GM19395 (cell line): Measurements from ENCODE around the gene OR6M1.

Experiments used
- ATAC-seq: cut with Tn5 transposase; IDR thresholded peaks from one replicate; pipeline ENCODE4 v1.9.1; 2021; ENCODE audit warnings: mild to moderate bottlenecking, moderate library complexity; ENCODE audit not compliant: unreplicated experiment

Gene OR6M1

GRCh38 chr11:123806249-123806648 is at the start of gene OR6M1:
TSS of gene OR6M1 (minus strand) at chr11:123806349. CDS start at chr11:123806349, 0 bp downstream.
- no peak for ATAC-seq

- ATAC-seq: no peak
Observed at GRCh38 chr11:123853038-123853437, 46.9 kb upstream of the OR6M1 start.

- ATAC-seq: no peak
Observed at GRCh38 chr11:123852321-123852720, 46.2 kb upstream of the OR6M1 start.

- no peak for ATAC-seq
Observed at GRCh38 chr11:123851110-123851509, 45.0 kb upstream of the OR6M1 start.

GRCh38 chr11:123841174-123841573 is 35.0 kb upstream of the OR6M1 start:
- no peak for ATAC-seq

- ATAC-seq: no peak
Observed at GRCh38 chr11:123839131-123839530, 33.0 kb upstream of the OR6M1 start.

GRCh38 chr11:123838659-123839058 is 32.5 kb upstream of the OR6M1 start:
- no peak for ATAC-seq

- ATAC-seq: no peak
Observed at GRCh38 chr11:123838199-123838598, 32.0 kb upstream of the OR6M1 start.

GRCh38 chr11:123833095-123833494 is 26.9 kb upstream of the OR6M1 start:
- ATAC-seq: no peak

GRCh38 chr11:123829745-123830144 is 23.6 kb upstream of the OR6M1 start:
- no peak for ATAC-seq

GRCh38 chr11:123822599-123822998 is 16.4 kb upstream of the OR6M1 start:
- no peak for ATAC-seq

GRCh38 chr11:123822032-123822431 is 15.9 kb upstream of the OR6M1 start:
- no peak for ATAC-seq

- no peak for ATAC-seq
Observed at GRCh38 chr11:123815122-123815521, 9.0 kb upstream of the OR6M1 start.

GRCh38 chr11:123801765-123802164 is 4.4 kb downstream of the OR6M1 start:
- no peak for ATAC-seq

GRCh38 chr11:123800036-123800435 is 6.1 kb downstream of the OR6M1 start:
- ATAC-seq: no peak

- no peak for ATAC-seq
Observed at GRCh38 chr11:123799438-123799837, 6.7 kb downstream of the OR6M1 start.

- no peak for ATAC-seq
Observed at GRCh38 chr11:123798513-123799252, 7.5 kb downstream of the OR6M1 start.

GRCh38 chr11:123798079-123798478 is 8.1 kb downstream of the OR6M1 start:
- no peak for ATAC-seq

GRCh38 chr11:123797541-123797940 is 8.6 kb downstream of the OR6M1 start:
- no peak for ATAC-seq

- ATAC-seq: no peak
Observed at GRCh38 chr11:123797114-123797513, 9.0 kb downstream of the OR6M1 start.

- no peak for ATAC-seq
Observed at GRCh38 chr11:123796226-123796625, 9.9 kb downstream of the OR6M1 start.

- ATAC-seq: no peak
Observed at GRCh38 chr11:123783536-123783935, 22.6 kb downstream of the OR6M1 start.

- no peak for ATAC-seq
Observed at GRCh38 chr11:123778511-123778910, 27.6 kb downstream of the OR6M1 start.
